Measurements from ENCODE around the gene GPR15LG. TPM values are rescaled to one million over a fixed set of nuclear protein-coding genes. Genes with fewer than 3 reads are reported as not detected.

Gene GPR15LG
- total and polyA plus RNA-seq, 2 donors (not counting 3 experiments of a cell fraction or from before 2014, with no cell fraction given) = not detected

DNA sequence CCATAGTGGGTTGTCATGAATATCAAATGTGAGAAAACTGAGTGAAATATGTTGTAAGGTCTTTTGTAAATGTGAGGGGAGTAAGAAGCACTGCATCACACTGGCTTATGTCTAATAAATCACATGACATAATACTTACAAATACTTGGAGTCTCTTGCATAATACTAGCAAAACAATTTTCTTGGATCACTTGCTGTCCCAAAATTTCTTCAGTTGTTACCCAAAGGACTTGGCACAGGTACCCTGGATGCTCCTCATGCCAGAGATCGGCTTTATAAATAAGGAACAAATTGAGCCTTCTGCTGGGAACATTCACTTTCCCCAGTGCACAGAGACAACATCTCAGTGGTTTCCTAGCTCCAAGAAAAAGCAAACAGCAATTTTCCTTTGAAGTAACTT, 56.8 kb downstream of the GPR15LG start:
- no peak overlapping the region for H3K4me3 ChIP-seq (replicated peaks in 1 of 3; ENCODE audit: insufficient read depth in 1 of 3, low read depth in 1 of 3, low read length in 3 of 3)
- H3K79me2 ChIP-seq (ENCODE audit: control insufficient read depth, insufficient read depth, low read length) = no peaks in the 10 kb centered on the region
- no peaks in the 10 kb centered on the region for H3K9me3 ChIP-seq (replicated peaks; ENCODE audit: control insufficient read depth, insufficient read depth, low read length)
- dilution Hi-C loops (cut with MboI; ENCODE audit: extremely low pct_ligation_motif_present, low sequenced_read_pairs) (no loop called here), intact Hi-C loops (cut with micrococcal nuclease) (no loop called here)
- no peak overlapping the region for H3K4me2 ChIP-seq (ENCODE audit: insufficient read depth, low read length)
- TF ChIP-seq GATA2 (IDR thresholded peaks at IDR 0.05; ENCODE audit: insufficient read depth, insufficient read length, low read depth, low read length) (no peak), POLR2A (IDR thresholded peaks at IDR 0.05; ENCODE audit: low read depth, low read length) (no peak)
- H3K9ac ChIP-seq (replicated peaks; ENCODE audit: extremely low read depth, insufficient read depth, low read length) = no peak overlapping the region
- POLR2A ChIA-PET = no interaction called here
- no peaks in the 10 kb centered on the region for H4K20me1 ChIP-seq (replicated peaks; ENCODE audit: control insufficient read depth, extremely low read depth, insufficient read depth, low read length)
- FAIRE-seq (no peak), DNase-seq (ENCODE audit: low read depth, low spot score) (no peak)
- BruUV-seq (replicated peaks) = no TSS peak
- CTCF ChIA-PET = no interaction called here
- no peaks in the 10 kb centered on the region for H3K9me1 ChIP-seq (replicated peaks; ENCODE audit: control insufficient read depth, extremely low read depth, insufficient read depth, low read length)
- H3K36me3 ChIP-seq (ENCODE audit: control insufficient read depth in 2 of 2, extremely low read depth in 1 of 2, insufficient read depth in 2 of 2, low read length in 2 of 2) = no peaks in the 10 kb centered on the region
- no peaks in the 10 kb centered on the region for H3K4me1 ChIP-seq (ENCODE audit: control insufficient read depth, extremely low read depth, insufficient read depth, low read length)
- no peaks in the 10 kb centered on the region for H3K27me3 ChIP-seq (ENCODE audit: control insufficient read depth in 2 of 2, insufficient read depth in 2 of 2, low read length in 2 of 2)
- H3K27ac ChIP-seq (ENCODE audit: insufficient read depth, low read depth, low read length) = no peak overlapping the region
- H2AFZ ChIP-seq (ENCODE audit: low read depth, low read length) = no peak overlapping the region

DNA sequence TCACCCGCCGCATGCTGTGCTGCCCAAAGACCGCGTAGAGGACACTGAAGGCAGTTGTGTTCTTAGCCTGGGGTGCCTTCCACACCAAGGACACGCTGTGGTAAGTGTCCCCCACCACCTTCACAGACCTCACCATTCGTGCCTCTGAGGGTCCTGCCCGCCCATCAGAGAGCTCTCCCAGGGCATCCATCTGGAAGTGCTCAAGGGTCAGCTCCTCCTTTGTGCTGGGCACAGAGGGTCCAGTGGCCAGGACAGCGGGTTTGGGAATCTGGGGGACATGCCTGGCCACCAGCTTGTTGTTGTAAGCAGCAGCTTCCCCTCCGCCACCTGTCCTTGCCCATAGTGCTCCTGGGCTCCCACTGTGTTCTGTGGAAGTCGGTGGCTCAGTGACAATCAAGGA, 58.8 kb downstream of the GPR15LG start:
- no peak for TF ChIP-seq MYC (IDR thresholded peaks at IDR 0.05; ENCODE audit: low read depth, low read length)
- TF ChIP-seq, protein P1, sequence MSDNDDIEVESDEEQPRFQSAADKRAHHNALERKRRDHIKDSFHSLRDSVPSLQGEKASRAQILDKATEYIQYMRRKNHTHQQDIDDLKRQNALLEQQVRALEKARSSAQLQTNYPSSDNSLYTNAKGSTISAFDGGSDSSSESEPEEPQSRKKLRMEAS (IDR thresholded peaks at IDR 0.05; ENCODE audit: insufficient read depth, insufficient read length) = no peak
- TF ChIP-seq POLR2A (IDR thresholded peaks at IDR 0.05; ENCODE audit: low read depth, low read length) = no peak
- no peak for TF ChIP-seq FOS (IDR thresholded peaks at IDR 0.05; ENCODE audit: borderline replicate concordance, insufficient read depth, low read length)
- TF ChIP-seq POLR2AphosphoS5 (IDR thresholded peaks at IDR 0.05; ENCODE audit: insufficient read depth, low read depth, low read length) = no peak
- Histone ChIP-seq H3K4me1 (ENCODE audit: control insufficient read depth, extremely low read depth, insufficient read depth, low read length) (no peaks in the 10 kb centered on the region), H3K36me3 (ENCODE audit: control insufficient read depth in 2 of 2, extremely low read depth in 1 of 2, insufficient read depth in 2 of 2, low read length in 2 of 2) (no peaks in the 10 kb centered on the region), H2AFZ (ENCODE audit: low read depth, low read length) (no peak overlapping the region), H3K4me3 (replicated peaks in 1 of 3; ENCODE audit: insufficient read depth in 1 of 3, low read depth in 1 of 3, low read length in 3 of 3) (no peak overlapping the region), H3K27ac (ENCODE audit: insufficient read depth, low read depth, low read length) (no peak overlapping the region), H3K9me3 (replicated peaks; ENCODE audit: control insufficient read depth, insufficient read depth, low read length) (no peaks in the 10 kb centered on the region), H3K27me3 (ENCODE audit: control insufficient read depth in 2 of 2, insufficient read depth in 2 of 2, low read length in 2 of 2) (no peaks in the 10 kb centered on the region), H3K4me2 (ENCODE audit: insufficient read depth, low read length) (no peak overlapping the region), H3K9ac (replicated peaks; ENCODE audit: extremely low read depth, insufficient read depth, low read length) (no peak overlapping the region), H4K20me1 (replicated peaks; ENCODE audit: control insufficient read depth, extremely low read depth, insufficient read depth, low read length) (no peaks in the 10 kb centered on the region), H3K79me2 (ENCODE audit: control insufficient read depth, insufficient read depth, low read length) (no peaks in the 10 kb centered on the region), H3K9me1 (replicated peaks; ENCODE audit: control insufficient read depth, extremely low read depth, insufficient read depth, low read length) (no peaks in the 10 kb centered on the region)
- DNase-seq (ENCODE audit: low read depth, low spot score) (no peak), FAIRE-seq (no peak)
- intact Hi-C loops (cut with micrococcal nuclease) = no loop called here
- dilution Hi-C loops (cut with MboI; ENCODE audit: extremely low pct_ligation_motif_present, low sequenced_read_pairs) = no loop called here
- POLR2A ChIA-PET = no interaction called here
- BruUV-seq (replicated peaks) = no TSS peak
- CTCF ChIA-PET = interaction anchor here (1.2 to 1.3 kb wide), 2 partner anchors 22 to 305 kb away, joined by 3 read pairs; no protein-coding TSS in a partner anchor

Measured in endothelial cell of umbilical vein (primary cell).